Muscle of leg (tissue), 11 donors: Measurements from ENCODE around the gene CEP85L. TPM values are rescaled to one million over a fixed set of nuclear protein-coding genes. Genes with fewer than 3 reads are reported as not detected.

Experiments used
- DNase-seq: peaks from one replicate; pipeline ENCODE4 v3.0.0; 2013
- H3K27ac ChIP-seq: one replicate; pipeline ENCODE4 v1.5.1; 2013; ENCODE audit warnings: mild to moderate bottlenecking, low read length, control low read depth
- H3K27me3 ChIP-seq: one replicate; pipeline ENCODE4 v1.6.1; 2013; ENCODE audit warnings: low read length; ENCODE audit not compliant: control insufficient read depth, insufficient read depth
- H3K36me3 ChIP-seq: one replicate; pipeline ENCODE4 v1.6.1; 2013; ENCODE audit warnings: low read length; ENCODE audit not compliant: control insufficient read depth, insufficient read depth
- H3K4me1 ChIP-seq: one replicate; pipeline ENCODE4 v1.6.1; 2013; ENCODE audit warnings: low read length; ENCODE audit not compliant: control insufficient read depth, insufficient read depth
- H3K4me3 ChIP-seq: one replicate; pipeline ENCODE4 v1.5.1; 2013; ENCODE audit warnings: low read length, control low read depth
- H3K9me3 ChIP-seq: replicated peaks from 2 replicates; pipeline ENCODE4 v1.6.1; 2013; ENCODE audit warnings: low read depth, low read length; ENCODE audit not compliant: control insufficient read depth
- WGBS: methylation state at CpG from one replicate; pipeline ENCODE4 v1.1.5; 2013; ENCODE audit warnings: missing lambda C conversion rate; ENCODE audit not compliant: insufficient coverage; 5-methylcytosine and 5-hydroxymethylcytosine counted together
- polyA plus RNA-seq, 8 donors: library from polyadenylated mRNA; unstranded; fragments of 120-200 nt; gene quantifications; one replicate each; pipeline versions ENCODE4 v1.2.1 to v1.2.3, GENCODE V29; 2013; ENCODE audit warnings: inconsistent platforms in 1 of 8, low replicate concordance in 1 of 8; ENCODE audit not compliant: insufficient read length in 8 of 8, insufficient read depth in 1 of 8
- total RNA-seq: library from RNA; stranded (reverse); fragments of 120-200 nt; gene quantifications from one replicate; pipeline ENCODE4 v1.2.4, GENCODE V29; 2013

CEP85L gene
- total and polyA plus RNA-seq, 9 donors: 12.2 to 41.9 (median 14.7) TPM

GRCh38 chr6:118602300-118602699, 49.1 kb downstream of the CEP85L start:
- Histone ChIP-seq H3K27me3 (no peaks in the 10 kb centered on the region), H3K9me3 (peaks cover 3% of the 10 kb centered on the region), H3K27ac (no peak overlapping the region), H3K36me3 (peaks cover 2% of the 10 kb centered on the region), H3K4me3 (no peak overlapping the region), H3K4me1 (no peaks in the 10 kb centered on the region)
- no peak for DNase-seq
- WGBS: no CpG with 5 or more reads among the region's 2 CpGs

- Histone ChIP-seq H3K27me3 (no peaks in the 10 kb centered on the region), H3K36me3 (peaks cover 2% of the 10 kb centered on the region), H3K27ac (no peak overlapping the region), H3K4me3 (no peak overlapping the region), H3K4me1 (no peaks in the 10 kb centered on the region), H3K9me3 (no peaks in the 10 kb centered on the region)
- WGBS: no CpG with 5 or more reads among the region's 2 CpGs
- DNase-seq: no peak
These were observed 53.1 kb downstream of the CEP85L start for GRCh38 chr6:118598324-118598723.

- H3K4me3 ChIP-seq: no peak overlapping the region
- H3K9me3 ChIP-seq: no peaks in the 10 kb centered on the region
- no peak for DNase-seq
- H3K27me3 ChIP-seq: no peaks in the 10 kb centered on the region
- H3K27ac ChIP-seq: no peak overlapping the region
- no peaks in the 10 kb centered on the region for H3K4me1 ChIP-seq
- no peaks in the 10 kb centered on the region for H3K36me3 ChIP-seq
- WGBS: 85% methylated on average over 3 of the region's 3 CpGs
These were observed 53.8 kb downstream of the CEP85L start for GRCh38 chr6:118597636-118598035.

GRCh38 chr6:118596774-118597320, 54.5 kb downstream of the CEP85L start:
- no peak for DNase-seq
- H3K36me3 ChIP-seq: no peaks in the 10 kb centered on the region
- WGBS: 100% methylated on average over 1 of the region's 5 CpGs
- no peak overlapping the region for H3K27ac ChIP-seq
- no peaks in the 10 kb centered on the region for H3K27me3 ChIP-seq
- no peaks in the 10 kb centered on the region for H3K4me1 ChIP-seq
- no peak overlapping the region for H3K4me3 ChIP-seq
- no peaks in the 10 kb centered on the region for H3K9me3 ChIP-seq

GRCh38 chr6:118594877-118595276, 56.5 kb downstream of the CEP85L start:
- Histone ChIP-seq H3K4me1 (peaks cover 7% of the 10 kb centered on the region), H3K27ac (no peak overlapping the region)
- WGBS: no CpG with 5 or more reads among the region's 1 CpG

GRCh38 chr6:118591897-118592296, 59.5 kb downstream of the CEP85L start:
- Histone ChIP-seq H3K9me3 (no peaks in the 10 kb centered on the region), H3K4me1 (peaks cover 7% of the 10 kb centered on the region), H3K27me3 (no peaks in the 10 kb centered on the region), H3K36me3 (peaks cover 3% of the 10 kb centered on the region), H3K27ac (no peak overlapping the region), H3K4me3 (no peak overlapping the region)
- no CpG with 5 or more reads among the region's 3 CpGs for WGBS
- DNase-seq: no peak

More at GRCh38 chr6:118594877-118595276, 56.5 kb downstream of the CEP85L start:
- Histone ChIP-seq H3K36me3 (peaks cover 3% of the 10 kb centered on the region), H3K27me3 (no peaks in the 10 kb centered on the region), H3K9me3 (no peaks in the 10 kb centered on the region), H3K4me3 (no peak overlapping the region)
- no peak for DNase-seq

- WGBS: 18% methylated on average over 3 of the region's 6 CpGs
- H3K27ac ChIP-seq: no peak overlapping the region
- H3K36me3 ChIP-seq: peaks cover 4% of the 10 kb centered on the region
- H3K4me3 ChIP-seq: no peak overlapping the region
- peaks cover 7% of the 10 kb centered on the region for H3K4me1 ChIP-seq
- H3K27me3 ChIP-seq: no peaks in the 10 kb centered on the region
- DNase-seq: peak; percentile 14
- H3K9me3 ChIP-seq: no peaks in the 10 kb centered on the region
These were observed 61.6 kb downstream of the CEP85L start for GRCh38 chr6:118589649-118590365.

GRCh38 chr6:118589186-118589585, 62.2 kb downstream of the CEP85L start:
- Histone ChIP-seq H3K4me1 (peaks cover 7% of the 10 kb centered on the region), H3K9me3 (no peaks in the 10 kb centered on the region), H3K4me3 (no peak overlapping the region), H3K36me3 (peaks cover 7% of the 10 kb centered on the region), H3K27ac (no peak overlapping the region), H3K27me3 (no peaks in the 10 kb centered on the region)
- 60% methylated on average over 1 of the region's 4 CpGs for WGBS
- no peak for DNase-seq

GRCh38 chr6:118588626-118589025, 62.8 kb downstream of the CEP85L start:
- DNase-seq: no peak
- no peak overlapping the region for H3K27ac ChIP-seq
- WGBS: 83% methylated on average over 2 of the region's 5 CpGs
- H3K4me1 ChIP-seq: peaks cover 7% of the 10 kb centered on the region
- H3K4me3 ChIP-seq: no peak overlapping the region
- no peaks in the 10 kb centered on the region for H3K9me3 ChIP-seq
- H3K36me3 ChIP-seq: peaks cover 7% of the 10 kb centered on the region
- H3K27me3 ChIP-seq: no peaks in the 10 kb centered on the region

GRCh38 chr6:118586746-118587485, 64.5 kb downstream of the CEP85L start:
- Histone ChIP-seq H3K4me1 (peaks cover 7% of the 10 kb centered on the region), H3K27me3 (no peaks in the 10 kb centered on the region)
- no peak for DNase-seq

More at GRCh38 chr6:118586746-118587485, 64.5 kb downstream of the CEP85L start:
- no peak overlapping the region for H3K27ac ChIP-seq
- H3K4me3 ChIP-seq: no peak overlapping the region
- H3K36me3 ChIP-seq: peaks cover 11% of the 10 kb centered on the region
- no peaks in the 10 kb centered on the region for H3K9me3 ChIP-seq
- WGBS: no CpG with 5 or more reads among the region's 5 CpGs
